MCF 10A (cell line): ENCODE measurements around the gene ARL6IP5. TPM values are rescaled to one million over a fixed set of nuclear protein-coding genes. Genes with fewer than 3 reads are reported as not detected.

Experiments
- BruUV-seq: library from RNA; stranded (reverse); fragments of 400-500 nt; replicated peaks from 2 replicates; lab custom pipeline; 2021; lab: Mats Ljungman, UMichigan
- CTCF ChIA-PET: fragments of 300-600 bp; sonication (Branson Sonifier 250); formaldehyde crosslinking; extraction: SDS; loops from one replicate; lab custom pipeline; 2021; ENCODE audit warnings: antibody characterized with exemption, inconsistent platforms; lab: Yijun Ruan, JAX
- POLR2A ChIA-PET: fragments of 300-600, 350-650 bp; sonication (Branson Sonifier 250); formaldehyde crosslinking; extraction: SDS; loops from one replicate; lab custom pipeline; 2020; ENCODE audit warnings: antibody characterized with exemption, inconsistent platforms; lab: Yijun Ruan, JAX
- DNase-seq: peaks from one replicate; pipeline ENCODE4 v3.0.0-alpha.2; 2018; ENCODE audit not compliant: unreplicated experiment
- H3K27ac Mint-ChIP-seq: one replicate; pipeline ENCODE4 v1.8.0; 2022; ENCODE audit warnings: mild to moderate bottlenecking, low read depth, mixed read lengths; ENCODE audit not compliant: unreplicated experiment
- H3K27me3 Mint-ChIP-seq: one replicate; pipeline ENCODE4 v1.8.0; 2022; ENCODE audit warnings: mixed read lengths; ENCODE audit not compliant: insufficient read depth, unreplicated experiment
- H3K36me3 Mint-ChIP-seq: one replicate; pipeline ENCODE4 v1.8.0; 2022; ENCODE audit warnings: mild to moderate bottlenecking, moderate library complexity, mixed read lengths; ENCODE audit not compliant: insufficient read depth, unreplicated experiment
- H3K4me1 Mint-ChIP-seq: one replicate; pipeline ENCODE4 v1.8.0; 2022; ENCODE audit warnings: mixed read lengths; ENCODE audit not compliant: insufficient read depth, unreplicated experiment
- H3K4me3 Mint-ChIP-seq: one replicate; pipeline ENCODE4 v1.8.0; 2022; ENCODE audit warnings: mild to moderate bottlenecking, moderate library complexity, mixed read lengths; ENCODE audit not compliant: unreplicated experiment
- H3K9me3 Mint-ChIP-seq: one replicate; pipeline ENCODE4 v1.8.0; 2022; ENCODE audit warnings: mixed read lengths; ENCODE audit not compliant: unreplicated experiment
- CTCF ChIP-seq: fragments of 200-600 bp; IDR thresholded peaks from one replicate; pipeline ENCODE4 v1.8.0; 2022; ENCODE audit warnings: antibody characterized with exemption, mild to moderate bottlenecking; ENCODE audit not compliant: unreplicated experiment
- intact Hi-C: fragments of 100-400 bp; cut with micrococcal nuclease; formaldehyde crosslinking; loops from 2 replicates; pipeline ENCODE4 v1.14.1; 2022
- total RNA-seq: library from RNA; stranded (reverse); gene quantifications from 2 replicates; pipeline ENCODE4 v1.2.3, GENCODE V29; 2022

ARL6IP5 gene
- total RNA-seq, 1 experiment from 2014 or later = 50.0 TPM

- H3K27ac Mint-ChIP-seq = no peak overlapping the region
- ChIA-PET CTCF (interaction anchor here (0.7 to 0.8 kb wide), 2 partner anchors 36 to 45 kb away, joined by 3 read pairs; partner anchors contain the start of gene UBA3), POLR2A (interaction anchor here (0.7 kb wide), 1 partner anchor 24 kb away, joined by 3 read pairs; no protein-coding TSS in a partner anchor)
- no peak for DNase-seq
- H3K4me1 Mint-ChIP-seq = peaks cover 11% of the 10 kb centered on the region
- TF ChIP-seq CTCF = no peak
- intact Hi-C loops = no loop called here
- no peaks in the 10 kb centered on the region for H3K9me3 Mint-ChIP-seq
- no peaks in the 10 kb centered on the region for H3K27me3 Mint-ChIP-seq
- H3K4me3 Mint-ChIP-seq = no peak overlapping the region
- no TSS peak for BruUV-seq
- no peaks in the 10 kb centered on the region for H3K36me3 Mint-ChIP-seq
Measured at GRCh38 chr3:69116162-69116561, 31.4 kb downstream of the ARL6IP5 start.

GRCh38 chr3:69116897-69117296 is 32.2 kb downstream of the ARL6IP5 start:
- no TSS peak for BruUV-seq
- Mint-ChIP-seq H3K36me3 (no peaks in the 10 kb centered on the region), H3K9me3 (no peaks in the 10 kb centered on the region), H3K27ac (no peak overlapping the region), H3K27me3 (no peaks in the 10 kb centered on the region), H3K4me1 (peaks cover 11% of the 10 kb centered on the region), H3K4me3 (no peak overlapping the region)
- ChIA-PET POLR2A (no interaction called here), CTCF (interaction anchor here (0.6 kb wide), 1 partner anchor 378 kb away, joined by 3 read pairs; no protein-coding TSS in a partner anchor)
- TF ChIP-seq CTCF = no peak
- no peak for DNase-seq
- intact Hi-C loops = no loop called here

- CTCF ChIA-PET = interaction anchor here (0.5 to 5.5 kb wide), 10 partner anchors 7 to 829 kb away, joined by 3 to 71 read pairs (median 4); no protein-coding TSS in a partner anchor
Measured at GRCh38 chr3:69118555-69118954, 33.8 kb downstream of the ARL6IP5 start.

GRCh38 chr3:69119138-69119537 is 34.4 kb downstream of the ARL6IP5 start:
- ChIA-PET POLR2A (interaction anchor here (1.2 to 1.3 kb wide), 2 partner anchors 33 to 35 kb away, joined by 3 read pairs; partner anchors contain the start of gene ARL6IP5), CTCF (interaction anchor here (0.6 to 5.5 kb wide), 15 partner anchors 10 to 829 kb away, joined by 3 to 71 read pairs (median 5); no protein-coding TSS in a partner anchor)
- intact Hi-C loops = no loop called here
- no peaks in the 10 kb centered on the region for H3K4me1 Mint-ChIP-seq
- no peaks in the 10 kb centered on the region for H3K27me3 Mint-ChIP-seq
- TF ChIP-seq CTCF = no peak
- DNase-seq = no peak
- no peaks in the 10 kb centered on the region for H3K36me3 Mint-ChIP-seq
- H3K9me3 Mint-ChIP-seq = no peaks in the 10 kb centered on the region
- no peak overlapping the region for H3K4me3 Mint-ChIP-seq
- H3K27ac Mint-ChIP-seq = no peak overlapping the region
- BruUV-seq = no TSS peak

More at GRCh38 chr3:69118555-69118954, 33.8 kb downstream of the ARL6IP5 start:
- H3K27me3 Mint-ChIP-seq = no peaks in the 10 kb centered on the region
- POLR2A ChIA-PET = no interaction called here
- no peak overlapping the region for H3K27ac Mint-ChIP-seq
- intact Hi-C loops = no loop called here
- no peaks in the 10 kb centered on the region for H3K36me3 Mint-ChIP-seq
- TF ChIP-seq CTCF = no peak
- H3K4me1 Mint-ChIP-seq = peaks cover 3% of the 10 kb centered on the region
- DNase-seq = no peak
- H3K9me3 Mint-ChIP-seq = no peaks in the 10 kb centered on the region
- no peak overlapping the region for H3K4me3 Mint-ChIP-seq
- no TSS peak for BruUV-seq
